Mammary microvascular endothelial cell (primary cell): ENCODE data around the gene SFXN3. TPM values are rescaled to one million over a fixed set of nuclear protein-coding genes. Genes with fewer than 3 reads are reported as not detected.

Source experiments
- total RNA-seq: library from RNA; depleted of rRNA; stranded (reverse); fragments of >200 nt; gene quantifications from 2 replicates; pipeline ENCODE4 v1.2.3, GENCODE V29; 2015

The SFXN3 gene
- 80.3 and 88.3 TPM in 2 replicates for total RNA-seq

GRCh38 chr10:101031128-101031795 is at the start of gene SFXN3, which contains the start of gene PDZD7:
Gene SFXN3 (plus strand): TSS chr10:101031234. CDS start chr10:101034695, 3,461 bp downstream.
Gene PDZD7 (minus strand): TSS chr10:101031129. CDS start chr10:101030219, 910 bp downstream.

GRCh38 chr10:100986952-100987684 is 43.9 kb upstream of the SFXN3 start, which contains the start of the genes MRPL43 and TWNK:
Gene MRPL43 (minus strand): TSS chr10:100987497. CDS start chr10:100987443, 54 bp downstream.
Gene TWNK (plus strand): TSS chr10:100987543. CDS start chr10:100988211, 668 bp downstream.

GRCh38 chr10:100999742-101000126 is 31.3 kb upstream of the SFXN3 start, which contains the start of gene LZTS2:
Gene LZTS2 (plus strand): TSS chr10:100999808. CDS start chr10:101002539, 2,731 bp downstream.

GRCh38 chr10:101061624-101062231 is 30.7 kb downstream of the SFXN3 start, which contains the start of gene KAZALD1:
Gene KAZALD1 (plus strand): TSS chr10:101061989. CDS start chr10:101062593, 604 bp downstream.

Other genes with a start within 250 kb of the SFXN3 start
- 17.8 and 20.4 TPM in 2 replicates for gene SLF2, start 118.3 kb upstream of the SFXN3 start, total RNA-seq
- gene SEMA4G, start 61.7 kb upstream of the SFXN3 start, total RNA-seq: 0.84 and 1.8 TPM in 2 replicates
- 80.0 and 96.6 TPM in 2 replicates for gene MRPL43, start 43.7 kb upstream of the SFXN3 start, total RNA-seq
- 5.3 and 5.8 TPM in 2 replicates for gene TWNK, start 43.7 kb upstream of the SFXN3 start, total RNA-seq
- gene LZTS2, start 31.4 kb upstream of the SFXN3 start, total RNA-seq: 95.7 and 124 TPM in 2 replicates
- 0.07 and 1.8 TPM in 2 replicates for gene PDZD7, start 105 bp upstream of the SFXN3 start, total RNA-seq
- gene KAZALD1, start 30.8 kb downstream of the SFXN3 start, total RNA-seq: 0.20 and 0.40 TPM in 2 replicates
- not detected in 2 replicates for gene TLX1, start 100.1 kb downstream of the SFXN3 start, total RNA-seq
- gene LBX1, start 198.2 kb downstream of the SFXN3 start, total RNA-seq: not detected in 2 replicates